Hematopoietic multipotent progenitor cell treated with erythropoietin and hydrocortisone succinate and interleukin-3 and kit ligand, for 8 days (in vitro differentiated cells): ENCODE results near the gene PLEKHJ1.

Source experiments
- DNase-seq: peaks from one replicate; pipeline ENCODE4 v3.0.0-alpha.2; 2015

PLEKHJ1 gene

DNA sequence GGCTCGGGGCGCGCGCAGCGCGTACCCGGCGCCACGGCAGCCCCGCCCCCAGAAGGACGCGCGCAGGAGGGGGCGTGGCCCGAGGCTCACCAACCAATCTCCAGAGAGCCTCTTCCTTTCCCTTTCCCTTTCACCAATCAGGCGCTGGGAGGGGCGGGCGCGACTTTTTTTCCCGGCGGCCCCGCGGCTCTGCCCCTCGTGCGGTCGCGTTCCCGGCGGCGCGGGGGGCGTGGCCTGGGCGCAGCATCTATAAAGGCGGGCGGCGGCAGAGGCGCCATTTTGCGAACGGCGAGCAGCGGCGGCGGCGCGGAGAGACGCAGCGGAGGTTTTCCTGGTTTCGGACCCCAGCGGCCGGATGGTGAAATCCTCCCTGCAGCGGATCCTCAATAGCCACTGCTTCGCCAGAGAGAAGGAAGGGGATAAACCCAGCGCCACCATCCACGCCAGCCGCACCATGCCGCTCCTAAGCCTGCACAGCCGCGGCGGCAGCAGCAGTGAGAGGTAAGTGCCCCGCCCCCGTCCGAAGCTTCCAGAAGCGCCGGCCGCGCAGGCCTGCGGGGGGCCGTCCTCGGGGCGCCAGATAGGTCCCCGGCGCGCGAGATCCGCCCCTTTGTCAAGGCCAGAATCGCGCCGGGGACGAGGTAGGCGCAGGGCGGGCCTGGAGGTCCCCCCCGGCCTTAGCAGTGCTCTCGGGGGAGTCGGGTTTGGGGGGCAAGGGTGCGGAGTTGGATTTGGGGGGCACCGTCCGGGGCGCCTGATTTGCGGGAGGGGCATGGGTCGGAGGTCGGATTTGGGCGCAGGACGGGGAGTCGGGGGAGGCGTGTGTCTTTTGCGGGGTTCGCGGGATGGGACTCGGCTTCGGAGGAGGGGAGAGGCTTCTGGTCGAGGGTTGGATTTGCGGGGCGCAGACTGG lies 33.4 kb upstream of the PLEKHJ1 start:
- peak; percentile 94 for DNase-seq

DNA sequence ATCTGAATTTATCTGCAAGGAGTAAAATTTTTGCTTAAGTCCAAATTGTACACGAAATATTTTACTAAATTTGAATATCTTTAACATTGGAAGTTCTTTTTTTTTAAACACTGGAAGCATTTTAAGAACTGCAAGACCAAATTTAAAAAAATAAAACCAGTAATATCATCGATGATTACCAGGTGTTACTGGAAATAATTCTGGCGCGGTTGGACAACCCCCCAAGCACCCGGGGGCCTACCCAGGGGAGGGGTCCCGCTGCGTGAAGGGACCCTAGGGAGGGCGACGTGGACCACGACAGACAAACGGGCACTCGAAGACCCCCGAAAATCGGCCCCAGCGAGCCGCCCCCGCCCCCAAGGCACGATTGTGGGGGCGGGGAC lies 32.7 kb upstream of the PLEKHJ1 start:
- no peak for DNase-seq

GRCh38 chr19:2268480-2268830 lies 32.3 kb upstream of the PLEKHJ1 start:
- no peak for DNase-seq

DNA sequence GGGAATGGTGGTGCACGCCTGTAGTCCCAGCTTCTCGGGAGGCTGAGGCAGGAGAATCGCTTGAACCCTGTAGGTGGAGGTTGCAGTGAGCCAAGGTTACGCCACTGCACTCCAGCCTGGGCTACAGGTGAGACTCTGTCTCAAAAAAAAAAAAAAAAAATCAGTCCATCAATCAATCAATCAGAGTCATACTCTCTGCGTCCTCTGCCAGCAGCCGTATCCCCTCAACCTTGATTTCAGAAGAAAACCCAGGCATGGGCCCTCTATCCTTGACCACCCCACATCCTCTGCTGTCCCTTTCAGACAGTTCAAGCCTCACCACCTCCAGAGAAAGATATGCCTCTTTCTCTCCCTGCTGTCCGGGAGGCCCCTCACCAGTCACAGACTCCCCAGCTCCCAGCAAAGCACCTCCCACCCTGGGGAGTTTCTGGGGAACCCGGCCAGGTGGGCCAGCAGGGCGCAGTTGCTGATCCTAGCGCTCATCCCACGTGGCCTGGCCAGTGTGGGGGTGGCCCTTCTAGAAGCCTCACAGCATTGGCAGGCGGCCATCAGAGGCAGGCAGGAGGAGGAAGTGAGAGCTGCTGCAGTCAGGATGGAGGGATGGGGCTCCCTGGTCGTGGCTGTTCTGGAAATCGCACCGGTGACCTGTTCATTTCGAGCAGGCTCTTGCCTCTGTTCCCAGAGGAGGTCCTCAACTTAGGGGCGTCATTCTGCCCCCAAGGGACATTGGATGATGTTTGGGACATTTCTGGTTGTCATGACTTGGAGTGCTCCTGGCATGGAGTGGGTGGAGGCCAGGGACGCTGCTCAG lies 30.3 kb upstream of the PLEKHJ1 start:
- peak; percentile 91 for DNase-seq

GRCh38 chr19:2261438-2262172 lies 25.5 kb upstream of the PLEKHJ1 start:
- peak; percentile 75 for DNase-seq

DNA sequence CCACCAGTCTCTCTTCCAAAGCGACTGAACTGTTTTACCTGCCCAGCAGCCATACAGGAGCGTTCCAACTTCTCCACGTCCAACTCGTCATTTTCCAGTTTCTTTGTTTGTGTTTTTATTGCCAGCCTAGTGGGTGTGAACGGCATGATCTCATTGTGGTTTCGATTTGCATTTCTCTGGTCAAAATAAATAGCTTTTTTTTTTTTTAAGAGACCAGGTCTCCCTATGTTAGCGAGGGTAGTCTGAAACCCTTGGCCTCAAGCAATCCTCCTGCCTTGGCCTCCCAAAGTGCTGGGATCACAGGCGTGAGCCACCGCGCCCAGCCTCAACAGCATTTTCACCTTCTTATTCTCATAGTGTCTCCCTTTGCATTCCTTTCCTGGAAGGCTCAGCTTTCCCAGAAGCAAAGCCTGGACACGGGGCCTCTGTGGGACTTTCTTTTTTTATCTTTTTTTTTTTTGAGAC lies 24.2 kb upstream of the PLEKHJ1 start:
- DNase-seq, result no peak

DNA sequence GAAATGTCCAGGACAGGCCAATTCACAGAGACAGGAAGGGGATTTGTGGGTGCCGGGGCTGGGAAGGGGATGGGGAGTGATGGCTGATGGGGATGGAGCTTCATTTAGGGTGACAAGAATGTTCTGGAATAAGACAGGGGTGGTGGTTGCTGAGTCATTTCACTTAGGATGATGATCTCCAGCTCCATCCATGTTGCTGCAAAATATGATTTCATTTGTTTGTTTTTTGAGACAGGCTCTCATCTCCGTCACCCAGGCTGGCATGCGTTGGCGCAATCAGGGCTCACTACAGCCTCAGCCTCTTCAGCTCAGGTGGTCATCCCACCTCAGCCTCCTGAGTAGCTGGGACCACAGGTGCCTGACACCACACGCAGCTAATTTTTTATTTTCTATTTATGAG lies 23.2 kb upstream of the PLEKHJ1 start:
- no peak for DNase-seq

DNA sequence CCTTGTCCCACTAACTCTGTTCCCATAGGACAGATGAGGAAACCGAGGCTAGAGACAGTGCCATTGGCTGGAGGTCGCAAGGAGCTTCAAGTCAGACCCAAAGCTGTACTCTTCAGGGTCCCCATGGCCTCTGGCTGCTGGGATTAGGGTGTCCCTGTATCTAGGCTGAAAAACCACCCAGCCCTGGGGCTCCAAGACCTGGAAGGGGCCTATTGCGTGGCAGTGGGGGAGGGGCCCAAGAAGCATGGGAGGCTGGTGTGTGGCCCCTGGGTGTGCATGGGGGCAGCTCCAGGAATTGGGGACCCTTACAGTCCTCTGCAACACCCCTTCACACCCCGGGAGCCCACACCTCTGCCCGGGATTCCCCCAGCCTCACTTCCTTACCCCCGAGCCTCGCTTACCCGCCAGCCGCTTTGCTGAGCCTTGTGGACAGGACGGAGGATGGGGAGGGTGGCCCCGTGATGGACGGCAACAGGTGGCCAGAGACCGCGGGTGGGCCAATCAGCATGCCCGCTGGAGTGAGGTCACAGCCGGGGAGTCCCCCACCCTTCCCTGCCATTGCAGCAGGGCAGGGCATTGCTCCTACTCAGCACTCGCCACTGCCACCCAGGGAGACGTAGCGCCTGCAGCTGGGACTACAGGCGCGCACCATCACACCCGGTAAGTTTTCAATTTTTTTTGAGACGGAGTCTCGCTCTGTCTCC lies 20.0 kb upstream of the PLEKHJ1 start, which contains the start of gene JSRP1:
TSS of gene JSRP1 (minus strand) at position 436 of the 704 bp plus-strand sequence. CDS start 1,103 bp downstream, outside the sequence.
- DNase-seq, result no peak

DNA sequence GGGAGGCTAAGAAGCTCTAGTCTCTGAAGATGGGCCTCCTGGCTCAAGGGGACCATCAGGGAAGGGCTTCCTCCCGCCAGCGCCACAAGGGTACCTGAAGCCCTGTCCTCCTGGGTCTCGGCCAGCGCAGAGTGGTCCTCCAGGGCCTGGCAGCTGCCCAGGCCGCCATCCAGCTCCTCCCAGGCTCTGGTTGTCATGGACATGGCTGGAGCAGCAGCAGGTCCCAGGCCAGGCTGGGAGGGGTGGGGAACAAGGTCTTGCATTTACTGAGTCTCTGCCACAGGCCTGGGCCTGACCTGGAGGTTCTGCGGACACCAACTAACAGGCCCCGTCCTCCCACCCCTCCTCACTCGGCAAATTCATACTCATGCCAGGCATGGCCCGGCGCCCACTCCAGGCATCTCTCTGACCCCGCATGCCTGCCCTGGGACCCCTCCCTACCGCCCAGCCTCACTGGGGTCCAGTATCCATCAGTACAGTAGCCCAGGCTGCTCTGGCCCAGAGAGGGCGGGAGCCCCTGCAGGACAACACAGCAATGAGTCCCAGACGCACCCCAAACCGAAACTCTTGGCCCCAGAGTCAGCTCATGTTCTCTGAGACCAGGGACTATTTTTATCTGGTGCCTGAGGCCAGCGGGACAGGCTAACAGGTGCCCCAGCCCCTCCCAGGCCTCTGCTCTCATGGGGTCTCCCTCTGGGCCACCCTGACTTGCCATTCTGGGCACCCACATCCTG lies 19.1 kb upstream of the PLEKHJ1 start:
- no peak for DNase-seq

GRCh38 chr19:2254064-2254872 lies 18.1 kb upstream of the PLEKHJ1 start:
- no peak for DNase-seq

DNA sequence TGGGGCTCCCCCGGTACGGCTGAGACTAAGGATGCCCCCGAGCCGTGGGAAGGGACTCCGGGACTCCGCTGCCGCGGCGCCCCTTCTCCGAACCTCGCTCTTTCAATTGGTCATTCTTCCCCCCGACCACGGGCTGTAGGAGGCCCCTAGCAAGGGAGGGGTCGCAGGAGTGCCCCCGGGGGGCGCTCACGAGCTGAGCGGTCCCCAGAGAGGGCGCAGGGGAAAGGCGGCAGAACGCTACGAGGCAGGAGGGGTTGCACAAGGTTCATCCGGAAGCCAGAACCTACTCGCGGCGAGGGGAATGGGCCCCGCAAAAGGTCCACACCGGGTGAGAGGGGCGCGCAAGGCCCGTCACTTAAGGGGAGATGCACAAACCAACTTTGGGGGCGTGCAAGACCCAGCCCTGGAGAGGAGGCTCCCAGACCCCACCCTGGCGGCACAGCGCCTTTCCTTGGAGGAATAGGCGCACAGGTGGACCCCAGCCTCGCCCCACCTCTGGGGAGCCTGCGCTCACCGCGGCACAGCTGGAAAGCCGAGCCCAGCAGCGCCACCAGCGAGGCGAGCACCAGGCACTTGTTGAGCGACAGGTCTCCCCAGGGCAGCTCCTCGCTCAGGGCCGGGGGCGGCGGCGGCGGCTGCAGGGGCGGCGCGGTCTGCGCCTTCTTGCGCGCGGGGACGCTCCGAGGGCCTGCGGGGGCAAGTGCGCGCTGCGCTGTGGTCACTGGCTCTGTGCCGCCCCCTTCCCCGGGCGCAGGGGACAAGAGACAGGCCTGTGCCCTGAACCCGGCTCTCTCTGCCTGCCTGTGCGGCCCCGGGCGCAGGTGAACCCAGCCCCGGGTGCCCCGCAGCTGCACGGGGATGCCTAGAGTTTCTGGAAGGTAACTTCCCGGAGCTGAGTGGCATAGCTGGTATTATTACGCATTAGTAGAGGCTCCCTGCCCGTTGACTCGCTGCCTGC lies 17.3 kb upstream of the PLEKHJ1 start:
- DNase-seq, result no peak

GRCh38 chr19:2252797-2253105 lies 16.6 kb upstream of the PLEKHJ1 start:
- DNase-seq, result no peak

- no peak for DNase-seq
Observed at GRCh38 chr19:2252055-2252796, 16.1 kb upstream of the PLEKHJ1 start.

DNA sequence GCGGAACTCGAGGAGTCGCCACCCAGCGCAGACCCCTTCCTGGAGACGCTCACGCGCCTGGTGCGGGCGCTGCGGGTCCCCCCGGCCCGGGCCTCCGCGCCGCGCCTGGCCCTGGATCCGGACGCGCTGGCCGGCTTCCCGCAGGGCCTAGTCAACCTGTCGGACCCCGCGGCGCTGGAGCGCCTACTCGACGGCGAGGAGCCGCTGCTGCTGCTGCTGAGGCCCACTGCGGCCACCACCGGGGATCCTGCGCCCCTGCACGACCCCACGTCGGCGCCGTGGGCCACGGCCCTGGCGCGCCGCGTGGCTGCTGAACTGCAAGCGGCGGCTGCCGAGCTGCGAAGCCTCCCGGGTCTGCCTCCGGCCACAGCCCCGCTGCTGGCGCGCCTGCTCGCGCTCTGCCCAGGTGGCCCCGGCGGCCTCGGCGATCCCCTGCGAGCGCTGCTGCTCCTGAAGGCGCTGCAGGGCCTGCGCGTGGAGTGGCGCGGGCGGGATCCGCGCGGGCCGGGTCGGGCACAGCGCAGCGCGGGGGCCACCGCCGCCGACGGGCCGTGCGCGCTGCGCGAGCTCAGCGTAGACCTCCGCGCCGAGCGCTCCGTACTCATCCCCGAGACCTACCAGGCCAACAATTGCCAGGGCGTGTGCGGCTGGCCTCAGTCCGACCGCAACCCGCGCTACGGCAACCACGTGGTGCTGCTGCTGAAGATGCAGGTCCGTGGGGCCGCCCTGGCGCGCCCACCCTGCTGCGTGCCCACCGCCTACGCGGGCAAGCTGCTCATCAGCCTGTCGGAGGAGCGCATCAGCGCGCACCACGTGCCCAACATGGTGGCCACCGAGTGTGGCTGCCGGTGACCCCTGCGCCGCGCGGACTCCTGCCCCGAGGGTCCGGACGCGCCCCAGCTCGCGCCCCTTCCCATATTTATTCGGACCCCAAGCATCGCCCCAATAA lies 15.3 kb upstream of the PLEKHJ1 start:
- DNase-seq, result peak; percentile 53

DNA sequence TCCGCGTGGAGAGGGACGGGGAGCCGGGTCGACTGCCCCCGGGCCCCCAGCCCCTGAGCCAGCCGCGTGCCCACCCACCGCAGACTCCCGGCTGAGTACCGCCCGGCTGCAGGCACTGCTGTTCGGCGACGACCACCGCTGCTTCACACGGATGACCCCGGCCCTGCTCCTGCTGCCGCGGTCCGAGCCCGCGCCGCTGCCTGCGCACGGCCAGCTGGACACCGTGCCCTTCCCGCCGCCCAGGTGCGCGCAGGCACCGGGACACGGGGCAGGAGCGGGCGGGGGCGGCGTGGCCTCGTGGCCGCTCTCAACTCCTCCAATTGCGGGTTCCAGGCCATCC lies 14.6 kb upstream of the PLEKHJ1 start:
- no peak for DNase-seq

DNA sequence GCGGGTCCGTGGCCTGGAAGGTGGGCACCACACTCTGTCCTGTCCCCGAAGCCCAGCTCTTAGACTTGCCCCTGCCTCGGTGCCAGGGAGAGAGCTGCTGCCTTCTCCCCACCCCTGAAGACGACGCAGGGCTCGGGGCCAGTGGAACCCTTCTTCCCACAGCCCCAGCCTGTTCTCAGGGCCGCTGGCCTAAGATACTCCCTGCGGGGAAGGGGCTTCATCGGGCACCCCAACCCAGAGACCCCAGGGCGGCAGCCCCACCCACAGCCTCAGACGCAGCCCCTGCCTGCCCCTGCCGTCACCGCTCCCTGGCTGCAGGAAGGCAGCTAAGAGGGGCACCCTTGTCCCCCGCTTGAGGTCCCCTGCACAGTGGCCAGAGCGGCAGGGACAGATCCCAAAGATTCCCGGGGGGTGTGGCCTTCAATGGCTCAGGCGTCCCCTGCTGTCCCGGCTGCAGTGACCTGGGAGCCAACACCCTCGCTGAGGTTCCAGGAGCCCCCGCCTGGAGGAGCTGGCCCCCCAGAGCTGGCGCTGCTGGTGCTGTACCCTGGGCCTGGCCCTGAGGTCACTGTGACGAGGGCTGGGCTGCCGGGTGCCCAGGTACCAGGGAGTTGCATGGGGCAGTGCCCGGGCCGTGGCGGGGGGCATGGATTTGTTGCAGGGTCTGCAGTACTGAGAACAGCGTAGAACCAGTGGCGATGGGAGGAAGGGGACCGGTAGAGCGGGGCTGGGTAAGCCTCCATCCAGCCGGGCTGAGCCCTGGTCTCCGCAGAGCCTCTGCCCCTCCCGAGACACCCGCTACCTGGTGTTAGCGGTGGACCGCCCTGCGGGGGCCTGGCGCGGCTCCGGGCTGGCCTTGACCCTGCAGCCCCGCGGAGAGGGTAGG lies 14.0 kb upstream of the PLEKHJ1 start:
- DNase-seq, result no peak
